ENCODE data around the gene CDH20.

DNA sequence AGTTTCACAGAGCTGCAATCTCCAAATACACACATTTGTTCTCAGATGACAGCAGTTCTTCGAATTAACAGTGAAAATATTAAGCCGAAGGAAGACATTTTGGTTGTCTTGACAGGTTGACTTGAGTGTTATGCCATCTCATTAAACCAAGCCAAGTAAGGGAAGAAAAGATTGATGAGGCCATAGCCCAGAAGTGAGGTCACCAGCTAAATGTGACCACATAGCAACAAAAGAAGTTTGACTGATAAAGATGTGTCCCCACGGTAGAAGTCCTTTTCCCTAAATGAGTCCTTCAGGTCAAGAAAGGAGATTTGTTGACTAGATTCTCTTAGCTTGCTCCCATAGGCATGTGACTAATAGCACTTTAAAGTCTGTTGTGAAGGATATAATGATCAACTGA, 156.1 kb downstream of the CDH20 start:
- TF ChIP-seq, protein P1, sequence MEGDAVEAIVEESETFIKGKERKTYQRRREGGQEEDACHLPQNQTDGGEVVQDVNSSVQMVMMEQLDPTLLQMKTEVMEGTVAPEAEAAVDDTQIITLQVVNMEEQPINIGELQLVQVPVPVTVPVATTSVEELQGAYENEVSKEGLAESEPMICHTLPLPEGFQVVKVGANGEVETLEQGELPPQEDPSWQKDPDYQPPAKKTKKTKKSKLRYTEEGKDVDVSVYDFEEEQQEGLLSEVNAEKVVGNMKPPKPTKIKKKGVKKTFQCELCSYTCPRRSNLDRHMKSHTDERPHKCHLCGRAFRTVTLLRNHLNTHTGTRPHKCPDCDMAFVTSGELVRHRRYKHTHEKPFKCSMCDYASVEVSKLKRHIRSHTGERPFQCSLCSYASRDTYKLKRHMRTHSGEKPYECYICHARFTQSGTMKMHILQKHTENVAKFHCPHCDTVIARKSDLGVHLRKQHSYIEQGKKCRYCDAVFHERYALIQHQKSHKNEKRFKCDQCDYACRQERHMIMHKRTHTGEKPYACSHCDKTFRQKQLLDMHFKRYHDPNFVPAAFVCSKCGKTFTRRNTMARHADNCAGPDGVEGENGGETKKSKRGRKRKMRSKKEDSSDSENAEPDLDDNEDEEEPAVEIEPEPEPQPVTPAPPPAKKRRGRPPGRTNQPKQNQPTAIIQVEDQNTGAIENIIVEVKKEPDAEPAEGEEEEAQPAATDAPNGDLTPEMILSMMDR (IDR thresholded peaks at IDR 0.05): no peak
- TF ChIP-seq POLR2A (IDR thresholded peaks at IDR 0.05): no peak
- TF ChIP-seq POLR2AphosphoS5 (IDR thresholded peaks at IDR 0.05; ENCODE audit: insufficient read depth in 1 of 2, low read depth in 1 of 2): no peak

Measured in vagina (tissue), 2 donors.